ENCODE data around the gene PAK2.

PAK2 gene

GRCh38 chr3:196721097-196721496 is 18.6 kb upstream of the PAK2 start:
- H3K18ac ChIP-seq (ENCODE audit: low read length), result no peak overlapping the region
- no peak for DNase-seq
- H3K4me3 ChIP-seq (ENCODE audit: low read length), result no peak overlapping the region
- H3K4me2 ChIP-seq (ENCODE audit: low read length), result no peak overlapping the region
- H3K23ac ChIP-seq (ENCODE audit: low read length), result no peak overlapping the region
- no peak overlapping the region for H2BK120ac ChIP-seq (ENCODE audit: low read depth, low read length)
- H4K8ac ChIP-seq (ENCODE audit: low read depth, low read length), result no peak overlapping the region
- no CpG with 5 or more reads among the region's 2 CpGs for WGBS (ENCODE audit: extremely low coverage, insufficient coverage, low lambda C conversion rate)
- H3K36me3 ChIP-seq (ENCODE audit: control insufficient read depth, insufficient read depth, low read length), result no peaks in the 10 kb centered on the region
- no peak overlapping the region for H3K4ac ChIP-seq (ENCODE audit: low read depth, low read length)
- no peaks in the 10 kb centered on the region for H3K79me2 ChIP-seq (ENCODE audit: control insufficient read depth, insufficient read depth, low read length)
- no peak overlapping the region for H4K5ac ChIP-seq (ENCODE audit: low read length)
- no peaks in the 10 kb centered on the region for H3K79me1 ChIP-seq (ENCODE audit: low read length)
- H2BK15ac ChIP-seq (replicated peaks; ENCODE audit: low read depth), result no peak overlapping the region
- no peak overlapping the region for H3K27ac ChIP-seq (ENCODE audit: low read depth, low read length)
- no peak overlapping the region for H2BK5ac ChIP-seq (ENCODE audit: low read length)
- no peak overlapping the region for H3K9ac ChIP-seq (ENCODE audit: low read length)
- H3K56ac ChIP-seq (ENCODE audit: low read length), result no peak overlapping the region
- H3K27me3 ChIP-seq (ENCODE audit: insufficient read depth, low read length, poor library complexity), result no peaks in the 10 kb centered on the region
- no peaks in the 10 kb centered on the region for H3K4me1 ChIP-seq (ENCODE audit: control insufficient read depth, low read depth, low read length)
- H2AK5ac ChIP-seq (ENCODE audit: low read length), result no peak overlapping the region

- Histone ChIP-seq H4K8ac (ENCODE audit: low read depth, low read length) (no peak overlapping the region), H3K18ac (ENCODE audit: low read length) (no peak overlapping the region), H3K79me1 (ENCODE audit: low read length) (no peaks in the 10 kb centered on the region), H3K23ac (ENCODE audit: low read length) (no peak overlapping the region), H2BK15ac (replicated peaks; ENCODE audit: low read depth) (no peak overlapping the region), H3K4me3 (ENCODE audit: low read length) (no peak overlapping the region), H3K56ac (ENCODE audit: low read length) (no peak overlapping the region), H3K4me2 (ENCODE audit: low read length) (no peak overlapping the region), H2BK120ac (ENCODE audit: low read depth, low read length) (no peak overlapping the region), H2BK5ac (ENCODE audit: low read length) (no peak overlapping the region), H2AK5ac (ENCODE audit: low read length) (no peak overlapping the region), H3K36me3 (ENCODE audit: control insufficient read depth, insufficient read depth, low read length) (no peaks in the 10 kb centered on the region), H3K4ac (ENCODE audit: low read depth, low read length) (no peak overlapping the region), H4K5ac (ENCODE audit: low read length) (no peak overlapping the region), H3K4me1 (ENCODE audit: control insufficient read depth, low read depth, low read length) (no peaks in the 10 kb centered on the region), H3K9ac (ENCODE audit: low read length) (no peak overlapping the region), H3K27me3 (ENCODE audit: insufficient read depth, low read length, poor library complexity) (no peaks in the 10 kb centered on the region), H3K27ac (ENCODE audit: low read depth, low read length) (no peak overlapping the region), H3K79me2 (ENCODE audit: control insufficient read depth, insufficient read depth, low read length) (no peaks in the 10 kb centered on the region)
- no CpG with 5 or more reads among the region's 7 CpGs for WGBS (ENCODE audit: extremely low coverage, insufficient coverage, low lambda C conversion rate)
- no peak for DNase-seq
Measured at GRCh38 chr3:196726788-196727675, 12.6 kb upstream of the PAK2 start.

GRCh38 chr3:196735751-196736150 is 3.9 kb upstream of the PAK2 start:
- Histone ChIP-seq H3K4me3 (ENCODE audit: low read length) (no peak overlapping the region), H3K4me1 (ENCODE audit: control insufficient read depth, low read depth, low read length) (no peaks in the 10 kb centered on the region), H3K27me3 (ENCODE audit: insufficient read depth, low read length, poor library complexity) (no peaks in the 10 kb centered on the region), H3K27ac (ENCODE audit: low read depth, low read length) (no peak overlapping the region), H4K5ac (ENCODE audit: low read length) (no peak overlapping the region), H3K4me2 (ENCODE audit: low read length) (no peak overlapping the region), H2BK15ac (replicated peaks; ENCODE audit: low read depth) (no peak overlapping the region), H2BK120ac (ENCODE audit: low read depth, low read length) (no peak overlapping the region), H3K18ac (ENCODE audit: low read length) (no peak overlapping the region), H2AK5ac (ENCODE audit: low read length) (no peak overlapping the region), H3K79me2 (ENCODE audit: control insufficient read depth, insufficient read depth, low read length) (peaks cover 8% of the 10 kb centered on the region), H2BK5ac (ENCODE audit: low read length) (no peak overlapping the region), H4K8ac (ENCODE audit: low read depth, low read length) (no peak overlapping the region), H3K56ac (ENCODE audit: low read length) (no peak overlapping the region), H3K4ac (ENCODE audit: low read depth, low read length) (no peak overlapping the region), H3K23ac (ENCODE audit: low read length) (no peak overlapping the region), H3K9ac (ENCODE audit: low read length) (no peak overlapping the region), H3K79me1 (ENCODE audit: low read length) (peaks cover 2% of the 10 kb centered on the region), H3K36me3 (ENCODE audit: control insufficient read depth, insufficient read depth, low read length) (no peaks in the 10 kb centered on the region)
- WGBS (ENCODE audit: extremely low coverage, insufficient coverage, low lambda C conversion rate), result no CpG with 5 or more reads among the region's 3 CpGs
- DNase-seq, result no peak

GRCh38 chr3:196736670-196737374 is 2.8 kb upstream of the PAK2 start:
- Histone ChIP-seq H3K23ac (ENCODE audit: low read length) (no peak overlapping the region), H3K4ac (ENCODE audit: low read depth, low read length) (no peak overlapping the region), H3K27me3 (ENCODE audit: insufficient read depth, low read length, poor library complexity) (no peaks in the 10 kb centered on the region), H3K36me3 (ENCODE audit: control insufficient read depth, insufficient read depth, low read length) (no peaks in the 10 kb centered on the region), H2BK5ac (ENCODE audit: low read length) (no peak overlapping the region), H3K27ac (ENCODE audit: low read depth, low read length) (no peak overlapping the region), H4K5ac (ENCODE audit: low read length) (no peak overlapping the region), H3K9ac (ENCODE audit: low read length) (no peak overlapping the region), H3K4me3 (ENCODE audit: low read length) (no peak overlapping the region), H3K56ac (ENCODE audit: low read length) (no peak overlapping the region), H3K79me2 (ENCODE audit: control insufficient read depth, insufficient read depth, low read length) (peaks cover 19% of the 10 kb centered on the region), H4K8ac (ENCODE audit: low read depth, low read length) (no peak overlapping the region), H2BK15ac (replicated peaks; ENCODE audit: low read depth) (no peak overlapping the region), H3K79me1 (ENCODE audit: low read length) (peaks cover 6% of the 10 kb centered on the region), H2BK120ac (ENCODE audit: low read depth, low read length) (no peak overlapping the region), H3K4me2 (ENCODE audit: low read length) (no peak overlapping the region), H3K4me1 (ENCODE audit: control insufficient read depth, low read depth, low read length) (peaks cover 7% of the 10 kb centered on the region), H3K18ac (ENCODE audit: low read length) (no peak overlapping the region), H2AK5ac (ENCODE audit: low read length) (no peak overlapping the region)
- DNase-seq, result no peak
- WGBS (ENCODE audit: extremely low coverage, insufficient coverage, low lambda C conversion rate), result no CpG with 5 or more reads among the region's 4 CpGs

- H3K36me3 ChIP-seq (ENCODE audit: control insufficient read depth, insufficient read depth, low read length), result no peaks in the 10 kb centered on the region
- H4K8ac ChIP-seq (ENCODE audit: low read depth, low read length), result no peak overlapping the region
- H3K79me2 ChIP-seq (ENCODE audit: control insufficient read depth, insufficient read depth, low read length), result peaks cover 24% of the 10 kb centered on the region
- H2AK5ac ChIP-seq (ENCODE audit: low read length), result no peak overlapping the region
- H2BK15ac ChIP-seq (replicated peaks; ENCODE audit: low read depth), result no peak overlapping the region
- no peak overlapping the region for H4K5ac ChIP-seq (ENCODE audit: low read length)
- H3K9ac ChIP-seq (ENCODE audit: low read length), result no peak overlapping the region
- H3K23ac ChIP-seq (ENCODE audit: low read length), result no peak overlapping the region
- no peak overlapping the region for H2BK120ac ChIP-seq (ENCODE audit: low read depth, low read length)
- peaks cover 6% of the 10 kb centered on the region for H3K79me1 ChIP-seq (ENCODE audit: low read length)
- H3K4me1 ChIP-seq (ENCODE audit: control insufficient read depth, low read depth, low read length), result peaks cover 7% of the 10 kb centered on the region
- no peak overlapping the region for H2BK5ac ChIP-seq (ENCODE audit: low read length)
- H3K4me2 ChIP-seq (ENCODE audit: low read length), result no peak overlapping the region
- H3K27ac ChIP-seq (ENCODE audit: low read depth, low read length), result no peak overlapping the region
- H3K27me3 ChIP-seq (ENCODE audit: insufficient read depth, low read length, poor library complexity), result no peaks in the 10 kb centered on the region
- no peak overlapping the region for H3K56ac ChIP-seq (ENCODE audit: low read length)
- WGBS (ENCODE audit: extremely low coverage, insufficient coverage, low lambda C conversion rate), result no CpG with 5 or more reads among the region's 6 CpGs
- no peak for DNase-seq
- H3K4me3 ChIP-seq (ENCODE audit: low read length), result no peak overlapping the region
- no peak overlapping the region for H3K18ac ChIP-seq (ENCODE audit: low read length)
- H3K4ac ChIP-seq (ENCODE audit: low read depth, low read length), result no peak overlapping the region
Measured at GRCh38 chr3:196737655-196738054, 2.0 kb upstream of the PAK2 start.

Data from mesendoderm (in vitro differentiated cells).